HG03103 (cell line): Measurements from ENCODE around the gene EPB41L4B.
"Not testable (repeated sequence)": the region's sequence is repeated elsewhere in the genome, so short reads cannot be mapped to it uniquely, and the experiment has no call there.

Experiments used
- ATAC-seq: cut with Tn5 transposase; IDR thresholded peaks from one replicate; pipeline ENCODE4 v1.9.1; 2021; ENCODE audit warnings: low read depth; ENCODE audit not compliant: unreplicated experiment

Gene EPB41L4B

DNA sequence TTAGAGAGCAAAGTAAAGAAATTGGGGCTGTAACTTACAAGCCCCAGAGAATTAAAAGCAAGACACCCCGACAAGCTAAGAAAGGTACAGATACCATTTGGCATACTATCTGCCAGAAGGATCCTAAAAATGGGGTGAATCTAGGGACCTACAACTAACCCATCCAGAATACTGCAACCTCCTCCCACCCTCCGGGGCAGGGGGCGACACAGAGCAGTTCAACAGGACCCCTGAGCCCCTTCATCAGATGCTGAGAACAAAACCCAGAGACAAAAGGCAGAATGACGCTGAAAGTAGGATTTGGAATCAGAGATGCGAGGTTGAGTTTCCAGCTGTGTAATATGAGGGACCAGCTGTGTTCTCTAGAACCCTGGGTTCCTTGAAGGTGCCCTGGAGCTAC, 71.2 kb downstream of the EPB41L4B start:
- no peak for ATAC-seq

GRCh38 chr9:109248133-109248581, 72.7 kb downstream of the EPB41L4B start:
- ATAC-seq = no peak

- no peak for ATAC-seq
These were observed 73.6 kb downstream of the EPB41L4B start for GRCh38 chr9:109247228-109247627.

- ATAC-seq = no peak
These were observed 74.3 kb downstream of the EPB41L4B start for GRCh38 chr9:109246533-109246932.

GRCh38 chr9:109245310-109245897, 75.5 kb downstream of the EPB41L4B start:
- ATAC-seq = no peak

- ATAC-seq = peak; percentile 77
These were observed 76.4 kb downstream of the EPB41L4B start for GRCh38 chr9:109244179-109245132.

DNA sequence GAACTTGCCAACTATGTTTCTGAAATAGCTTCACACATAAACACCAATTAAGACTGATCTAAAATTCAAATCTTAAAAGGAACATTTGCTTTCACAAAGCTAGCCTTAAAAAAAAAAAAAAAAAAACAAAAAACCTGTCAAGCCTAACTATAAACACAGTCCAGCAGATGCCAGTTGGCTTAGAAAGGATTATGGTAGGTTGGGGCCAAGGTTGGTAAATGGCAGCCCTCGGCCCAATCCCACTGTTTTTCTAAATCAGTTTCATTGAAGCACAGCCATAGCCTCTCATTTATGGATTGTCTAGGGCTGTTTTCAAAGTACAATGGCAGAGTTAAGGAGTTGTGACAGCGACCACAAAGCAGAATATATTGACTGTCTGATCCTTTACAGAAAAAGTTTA, 78.1 kb downstream of the EPB41L4B start:
- ATAC-seq = no peak

GRCh38 chr9:109242014-109242413, 78.8 kb downstream of the EPB41L4B start:
- ATAC-seq = no peak

DNA sequence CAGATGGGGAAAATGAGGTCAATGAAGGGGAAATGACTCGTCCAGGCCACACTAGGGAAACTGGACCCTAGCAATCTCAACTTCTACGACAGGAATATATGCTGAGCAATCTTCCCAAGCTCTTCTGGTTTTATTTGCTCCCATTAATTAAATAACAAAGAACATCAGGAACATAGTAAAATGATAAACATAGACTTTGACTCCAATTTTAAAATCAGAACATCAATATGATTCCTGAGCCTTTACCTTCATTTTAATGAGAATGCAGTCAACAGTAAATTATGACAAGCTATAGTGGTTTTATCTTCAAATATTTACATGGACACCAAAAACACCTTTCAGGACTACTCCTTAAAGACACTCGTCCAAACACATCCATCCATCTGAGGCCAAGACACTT, 79.7 kb downstream of the EPB41L4B start:
- no peak for ATAC-seq

- no peak for ATAC-seq
These were observed 81.6 kb downstream of the EPB41L4B start for GRCh38 chr9:109239240-109239639.

DNA sequence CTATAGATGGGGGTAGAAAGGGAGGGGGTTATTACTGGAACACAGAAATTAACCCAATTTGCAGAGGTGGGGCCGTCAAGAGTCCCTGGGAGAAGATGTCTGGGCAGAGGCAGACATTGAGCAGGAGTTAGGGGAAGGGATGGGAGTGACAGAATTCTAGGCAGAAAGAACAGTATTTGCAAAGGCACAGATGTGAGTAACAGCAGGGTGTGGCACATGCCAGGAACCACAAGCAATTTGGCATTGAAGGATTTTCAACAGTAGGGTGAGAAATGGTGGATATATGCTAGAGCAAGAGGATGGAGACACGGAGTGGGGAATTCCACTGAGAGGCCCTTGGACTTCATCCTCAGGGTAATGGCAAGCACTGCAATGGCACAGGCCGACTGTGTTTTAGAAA, 82.2 kb downstream of the EPB41L4B start:
- ATAC-seq = no peak

GRCh38 chr9:109238125-109238524, 82.7 kb downstream of the EPB41L4B start:
- ATAC-seq = no peak

DNA sequence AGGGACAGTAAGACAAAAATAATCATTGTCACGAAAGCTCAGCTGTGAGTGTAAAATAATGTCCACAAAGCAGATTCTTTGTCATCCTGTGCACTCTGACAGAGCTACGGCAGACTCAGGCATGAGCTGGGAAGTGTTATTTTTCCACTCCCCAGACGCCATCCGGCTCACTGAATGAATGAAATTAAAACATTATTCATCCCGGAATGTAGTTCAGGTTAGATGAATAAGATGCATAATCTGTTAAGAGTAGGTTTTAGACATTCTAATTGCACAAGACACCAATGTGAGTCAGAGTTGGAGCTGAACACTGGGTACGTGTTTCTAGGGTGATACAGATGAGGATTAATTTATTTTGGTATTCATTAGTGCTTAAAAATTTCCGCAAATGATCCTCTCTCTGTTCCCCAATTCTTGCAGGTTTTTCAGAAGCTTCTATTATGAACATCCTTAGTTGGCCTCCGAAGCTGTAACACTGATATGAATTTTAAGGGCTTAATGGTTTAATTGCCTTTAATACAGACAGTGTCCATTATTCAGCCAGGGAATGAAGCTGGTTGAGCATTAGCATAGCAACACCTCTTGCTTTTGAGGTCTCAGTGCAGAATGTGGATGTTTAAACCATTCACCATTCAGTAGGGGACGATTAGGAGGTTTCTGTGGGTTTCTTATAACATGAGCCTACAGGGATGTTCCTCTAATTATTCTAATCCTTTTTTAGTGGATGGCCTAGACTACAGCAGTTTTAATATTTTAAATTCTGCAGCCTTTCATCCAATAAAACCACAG, 88.2 kb downstream of the EPB41L4B start:
- no peak for ATAC-seq

- ATAC-seq = no peak
These were observed 89.3 kb downstream of the EPB41L4B start for GRCh38 chr9:109231593-109231992.

GRCh38 chr9:109230277-109230676, 90.6 kb downstream of the EPB41L4B start:
- ATAC-seq = no peak

DNA sequence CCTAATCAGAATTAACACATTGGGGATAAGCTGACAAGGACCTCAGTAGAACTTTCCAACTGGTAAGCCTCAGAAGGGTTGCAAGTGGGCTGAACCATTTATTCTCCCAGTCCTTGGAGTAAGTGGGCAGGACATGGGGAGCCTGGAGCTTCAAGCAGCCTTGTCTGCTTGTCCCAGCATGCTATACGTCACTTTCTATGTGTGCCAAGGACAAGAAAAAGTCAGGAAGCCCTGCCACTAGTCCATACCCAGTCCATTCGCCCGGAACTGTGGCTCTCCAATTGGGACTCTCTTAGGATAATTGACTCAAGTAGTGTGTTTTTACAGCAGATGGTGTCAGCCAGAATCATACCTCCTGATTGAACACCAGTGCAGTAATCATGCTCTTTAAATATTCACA, 91.2 kb downstream of the EPB41L4B start:
- no peak for ATAC-seq

GRCh38 chr9:109228093-109228642, 92.7 kb downstream of the EPB41L4B start:
- no peak for ATAC-seq

- ATAC-seq = no peak
These were observed 95.2 kb downstream of the EPB41L4B start for GRCh38 chr9:109225629-109226028.

GRCh38 chr9:109224751-109225150, 96.1 kb downstream of the EPB41L4B start:
- no peak for ATAC-seq

- ATAC-seq = not testable (repeated sequence)
These were observed 102.6 kb downstream of the EPB41L4B start for GRCh38 chr9:109218242-109218641.

- ATAC-seq = no peak
These were observed 106.4 kb downstream of the EPB41L4B start for GRCh38 chr9:109214414-109214813.
